ENCODE data around the gene CARMIL1.

- TF ChIP-seq, protein P1, sequence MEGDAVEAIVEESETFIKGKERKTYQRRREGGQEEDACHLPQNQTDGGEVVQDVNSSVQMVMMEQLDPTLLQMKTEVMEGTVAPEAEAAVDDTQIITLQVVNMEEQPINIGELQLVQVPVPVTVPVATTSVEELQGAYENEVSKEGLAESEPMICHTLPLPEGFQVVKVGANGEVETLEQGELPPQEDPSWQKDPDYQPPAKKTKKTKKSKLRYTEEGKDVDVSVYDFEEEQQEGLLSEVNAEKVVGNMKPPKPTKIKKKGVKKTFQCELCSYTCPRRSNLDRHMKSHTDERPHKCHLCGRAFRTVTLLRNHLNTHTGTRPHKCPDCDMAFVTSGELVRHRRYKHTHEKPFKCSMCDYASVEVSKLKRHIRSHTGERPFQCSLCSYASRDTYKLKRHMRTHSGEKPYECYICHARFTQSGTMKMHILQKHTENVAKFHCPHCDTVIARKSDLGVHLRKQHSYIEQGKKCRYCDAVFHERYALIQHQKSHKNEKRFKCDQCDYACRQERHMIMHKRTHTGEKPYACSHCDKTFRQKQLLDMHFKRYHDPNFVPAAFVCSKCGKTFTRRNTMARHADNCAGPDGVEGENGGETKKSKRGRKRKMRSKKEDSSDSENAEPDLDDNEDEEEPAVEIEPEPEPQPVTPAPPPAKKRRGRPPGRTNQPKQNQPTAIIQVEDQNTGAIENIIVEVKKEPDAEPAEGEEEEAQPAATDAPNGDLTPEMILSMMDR (IDR thresholded peaks at IDR 0.05; ENCODE audit: control extremely low read depth in 1 of 3, insufficient read depth in 1 of 3, low read depth in 1 of 3, low read length in 3 of 3), result no peak
- TF ChIP-seq GTF2F1 (IDR thresholded peaks at IDR 0.05; ENCODE audit: borderline replicate concordance, low read depth, low read length) (no peak), POLR2A (IDR thresholded peaks at IDR 0.05; ENCODE audit: control extremely low read depth in 1 of 2, low read depth in 2 of 2, low read length in 2 of 2) (no peak)
These were observed 53.5 kb downstream of the CARMIL1 start for GRCh38 chr6:25332655-25333071.

All from H1 (cell line).